NCI-H226 (cell line): ENCODE measurements around the gene DDX23.
A peak's percentile ranks its signal among the peaks of the same experiment; 100 is the strongest.

ENCODE experiments used
- DNase-seq: peaks from one replicate; pipeline ENCODE4 v3.0.0-alpha.2; 2015

Gene DDX23

DNA sequence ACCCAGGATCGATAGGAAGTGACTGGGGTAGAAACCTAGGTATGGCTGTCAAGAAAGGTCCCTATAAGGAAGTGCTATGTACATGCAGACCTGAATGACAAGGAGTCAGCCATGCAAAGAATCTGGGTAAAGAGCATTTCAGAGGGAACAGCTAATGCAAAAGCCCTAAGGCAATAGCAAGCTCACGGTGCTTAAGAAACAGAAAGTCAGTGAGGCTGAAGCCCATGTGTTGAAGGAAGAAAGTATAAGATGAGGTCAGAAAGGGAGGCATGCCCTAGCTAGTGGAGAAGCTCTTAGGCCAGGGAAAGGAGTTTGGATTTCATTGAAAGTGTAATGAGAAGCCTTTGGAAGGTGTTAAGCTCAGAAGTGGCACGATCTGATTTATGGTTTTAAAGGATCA lies 57.1 kb downstream of the DDX23 start:
- peak; percentile 75 for DNase-seq

GRCh38 chr12:48793696-48794095 lies 58.3 kb downstream of the DDX23 start:
- DNase-seq: no peak

- DNase-seq: no peak
These were observed 62.1 kb downstream of the DDX23 start for GRCh38 chr12:48789858-48790326.

GRCh38 chr12:48788854-48789775 lies 62.8 kb downstream of the DDX23 start, which contains the start of gene ADCY6:
TSS of gene ADCY6 (minus strand) at chr12:48789089. CDS start at chr12:48783434, 5,655 bp downstream.
- DNase-seq: peak; percentile 51

DNA sequence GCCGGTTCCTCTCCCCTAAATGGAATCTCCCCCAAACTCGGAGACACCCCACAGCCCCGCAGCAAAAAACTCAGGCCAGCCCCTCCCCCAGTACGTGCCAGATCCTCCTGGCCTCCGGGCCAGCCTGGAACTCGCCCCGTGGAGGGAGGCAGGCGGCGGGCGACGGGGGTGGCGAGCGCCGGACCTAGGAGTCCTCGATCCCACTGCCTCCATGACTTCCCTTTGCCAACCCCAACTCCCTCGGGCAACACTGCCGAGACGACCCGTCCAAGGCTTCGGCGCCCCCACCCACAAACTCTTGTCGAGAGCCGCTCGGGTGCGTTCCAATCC lies 63.5 kb downstream of the DDX23 start:
- no peak for DNase-seq

GRCh38 chr12:48787791-48788523 lies 64.0 kb downstream of the DDX23 start:
- DNase-seq: no peak

GRCh38 chr12:48786591-48787544 lies 65.1 kb downstream of the DDX23 start:
- DNase-seq: no peak

GRCh38 chr12:48783432-48783831 lies 68.5 kb downstream of the DDX23 start:
- DNase-seq: no peak

DNA sequence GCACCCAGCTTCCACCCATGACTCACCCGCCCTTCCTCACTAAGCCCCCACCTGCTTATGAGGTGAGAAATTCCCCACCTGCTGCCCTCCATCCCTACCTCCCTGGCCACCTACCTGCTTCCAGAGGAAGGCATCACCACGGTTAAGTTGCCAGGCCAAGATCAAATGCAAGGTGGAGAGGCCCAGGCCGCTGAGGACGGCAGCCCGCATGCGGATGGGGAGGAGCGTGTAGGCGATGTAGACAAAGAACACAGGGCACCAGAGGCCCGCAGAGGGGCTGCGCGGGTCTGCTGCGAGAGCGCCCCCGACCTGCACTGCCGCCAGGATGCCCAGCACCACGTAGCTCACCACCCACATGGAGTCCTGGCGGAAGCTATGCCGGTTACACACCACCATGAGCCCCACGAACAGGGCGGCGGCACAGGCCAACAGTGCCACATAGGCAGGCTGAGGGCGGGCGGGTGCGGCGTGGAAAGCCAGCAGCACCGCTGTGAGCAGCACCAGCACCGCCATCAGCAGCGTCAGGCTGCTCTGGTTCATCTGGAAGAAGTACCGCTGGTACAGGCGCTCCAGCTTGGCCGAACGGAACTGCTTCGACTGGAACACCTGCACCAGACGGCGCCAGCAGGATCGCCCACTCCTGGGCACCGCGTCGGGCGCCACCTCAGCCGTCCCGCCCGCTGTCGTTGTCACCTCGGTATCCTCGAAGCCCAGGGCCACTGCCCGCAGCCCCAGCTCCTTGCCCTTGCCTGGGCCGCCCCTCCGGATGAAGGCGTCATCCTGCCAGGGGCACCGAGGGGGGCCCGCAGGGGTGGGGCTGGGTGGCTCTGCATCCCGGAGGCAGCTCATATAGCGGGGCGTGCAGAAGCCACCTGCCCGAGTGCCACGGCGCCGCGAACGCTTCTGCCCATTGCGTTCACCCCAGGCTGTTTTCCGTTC lies 69.2 kb downstream of the DDX23 start:
- no peak for DNase-seq

DNA sequence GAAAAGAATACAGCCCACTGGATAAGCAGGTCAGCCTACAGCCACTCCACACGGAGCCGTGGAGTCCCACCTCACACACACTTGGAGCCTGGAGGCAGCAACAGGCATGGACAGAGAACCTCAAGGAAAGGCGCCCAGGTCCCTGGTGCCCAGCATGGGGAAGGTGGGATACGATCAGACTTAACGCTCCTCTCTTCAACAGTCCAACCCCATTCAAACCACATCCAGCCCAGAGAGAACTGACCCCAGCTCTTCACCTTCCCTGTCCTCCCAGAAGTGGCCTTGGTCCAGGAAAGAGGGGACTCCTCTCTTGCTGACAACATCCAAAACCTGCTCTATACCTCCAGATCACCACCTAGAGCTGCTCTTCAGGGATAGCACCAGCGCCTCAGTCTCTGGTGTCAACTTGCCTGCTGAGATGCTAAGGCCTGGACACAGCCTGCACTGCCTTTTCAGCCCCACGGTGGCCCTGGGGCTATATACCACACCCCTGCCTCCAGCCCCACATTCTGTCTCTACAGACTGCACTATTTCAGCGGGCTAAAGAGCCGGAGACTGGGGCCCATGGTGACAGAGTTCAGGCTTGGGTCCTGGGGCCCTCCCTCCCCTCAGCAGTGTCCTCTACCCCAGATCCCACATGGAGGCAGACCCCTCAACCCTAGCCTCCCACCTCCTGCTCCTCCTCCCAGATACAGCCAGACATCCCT lies 70.1 kb downstream of the DDX23 start:
- no peak for DNase-seq

DNA sequence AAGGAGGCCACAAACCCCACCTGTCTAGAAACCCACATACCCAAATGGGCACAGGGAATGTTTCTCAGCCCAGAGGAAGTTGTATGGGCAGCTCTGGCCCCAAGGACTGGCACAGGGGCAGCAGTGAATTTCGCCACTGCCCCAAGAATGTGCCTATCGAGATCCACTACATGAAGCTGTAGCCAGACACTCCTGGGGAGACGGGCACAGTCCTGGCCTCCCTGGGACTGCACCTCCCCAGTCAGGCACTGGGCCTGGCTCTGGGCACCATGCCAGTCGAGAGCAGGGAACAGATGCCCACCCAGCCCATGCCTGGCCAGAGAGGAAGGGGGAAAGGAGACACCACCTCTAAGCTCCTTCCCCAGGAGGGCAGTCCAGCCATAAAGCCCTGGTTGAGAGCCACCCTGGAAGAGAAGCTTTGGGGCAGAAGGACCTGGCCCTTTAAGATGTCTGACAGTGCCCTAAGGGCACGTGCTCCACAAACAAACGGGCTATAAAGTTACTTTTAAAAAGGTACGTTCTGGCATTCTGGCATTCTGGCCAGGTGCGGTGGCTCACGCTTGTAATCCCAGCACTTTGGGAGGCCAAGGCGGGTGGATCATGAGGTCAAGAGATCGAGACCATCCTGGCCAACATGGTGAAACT lies 71.5 kb downstream of the DDX23 start:
- DNase-seq: no peak

- DNase-seq: no peak
These were observed 72.1 kb downstream of the DDX23 start for GRCh38 chr12:48779869-48780268.
